GM21515 (cell line): ENCODE data around the gene CD48.
"Not testable (repeated sequence)": the region's sequence is repeated elsewhere in the genome, so short reads cannot be mapped to it uniquely, and the experiment has no call there.

Experiments
- ATAC-seq: cut with Tn5 transposase; IDR thresholded peaks from one replicate; pipeline ENCODE4 v1.9.1; 2021; ENCODE audit not compliant: unreplicated experiment

Gene CD48

GRCh38 chr1:160742428-160743127 is 31.0 kb upstream of the CD48 start:
- no peak for ATAC-seq

DNA sequence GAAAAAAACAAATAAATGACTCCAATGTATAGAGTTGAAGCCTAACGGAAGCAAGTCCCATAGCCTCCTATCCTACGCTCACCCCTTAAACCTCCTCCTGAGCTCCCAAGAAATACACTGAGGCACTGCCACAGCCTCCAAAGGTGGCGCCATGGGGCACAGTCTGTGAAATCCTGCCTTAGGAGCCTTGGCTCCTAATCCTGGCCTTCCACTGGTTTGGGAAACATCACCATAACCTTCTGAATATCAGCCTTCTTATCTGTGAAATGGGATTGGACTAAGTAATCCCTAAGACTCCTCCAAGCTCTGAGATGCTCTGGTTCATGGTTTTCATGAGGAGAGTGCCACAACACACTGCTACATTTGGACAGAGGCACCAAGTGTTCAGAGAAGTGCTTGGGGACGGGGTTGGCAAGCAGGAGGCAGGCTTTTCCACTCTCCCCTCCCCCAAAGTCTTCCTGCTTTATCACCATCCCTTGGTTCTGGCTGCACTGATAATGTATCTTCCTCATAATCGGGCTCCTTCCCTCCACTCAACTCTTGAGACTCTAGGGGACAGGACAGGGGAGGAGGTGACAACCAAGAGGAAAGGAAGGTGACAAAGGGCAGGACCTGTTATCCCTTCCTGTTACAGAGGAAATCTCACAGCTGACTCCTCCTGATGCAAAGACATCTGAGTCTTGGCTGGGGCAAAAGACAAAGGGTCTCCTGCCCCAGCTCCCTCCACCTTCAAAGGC is 30.2 kb upstream of the CD48 start:
- ATAC-seq: no peak

GRCh38 chr1:160741092-160741501 is 29.5 kb upstream of the CD48 start:
- ATAC-seq: no peak

GRCh38 chr1:160740133-160740688 is 28.6 kb upstream of the CD48 start:
- ATAC-seq: no peak

GRCh38 chr1:160739098-160739511 is 27.5 kb upstream of the CD48 start, which contains the start of gene SLAMF7:
Gene SLAMF7, plus strand, starts transcription at chr1:160739247. Its CDS starts 55 bp downstream, at chr1:160739302.
- no peak for ATAC-seq

DNA sequence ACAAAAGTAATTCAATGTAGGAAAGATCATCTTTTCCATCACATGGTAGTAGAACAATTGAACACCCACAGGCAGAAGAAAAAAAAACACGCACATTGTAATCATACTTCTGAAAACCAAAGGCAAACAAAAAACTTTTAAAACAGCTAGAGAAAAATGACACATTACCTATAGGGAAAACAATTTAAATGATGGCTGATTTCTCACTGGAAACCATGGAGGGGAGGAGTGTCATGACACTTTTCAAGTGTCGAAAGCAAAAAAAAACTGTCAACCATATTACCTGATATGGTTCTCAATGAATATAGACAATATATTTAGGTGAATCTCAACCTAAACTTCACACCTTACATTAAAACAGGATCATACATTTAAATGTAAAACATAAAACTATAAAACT is 26.6 kb upstream of the CD48 start:
- ATAC-seq: no peak

DNA sequence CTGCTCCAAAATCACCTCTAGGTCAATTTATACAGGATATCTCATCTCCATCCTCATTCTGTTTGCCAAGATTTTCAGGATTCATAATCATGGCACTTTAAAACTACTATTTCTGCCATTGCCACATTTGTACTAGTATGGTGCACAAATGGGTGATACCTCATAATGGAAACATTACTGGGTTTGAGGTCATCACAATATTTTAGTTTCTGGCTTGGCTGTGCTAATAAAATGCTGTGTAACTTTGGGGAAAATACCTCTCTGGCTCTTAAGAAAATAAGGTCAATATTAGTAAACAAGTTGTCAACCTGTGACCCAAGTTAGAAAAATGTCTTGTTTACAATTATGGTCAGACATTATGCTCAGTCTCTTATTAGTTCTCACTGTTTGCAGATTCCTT is 22.7 kb upstream of the CD48 start:
- no peak for ATAC-seq

- no peak for ATAC-seq
These were observed 22.3 kb upstream of the CD48 start for GRCh38 chr1:160733898-160734297.

GRCh38 chr1:160731990-160732389 is 20.4 kb upstream of the CD48 start:
- ATAC-seq: no peak

- not testable (repeated sequence) for ATAC-seq
These were observed 19.9 kb upstream of the CD48 start for GRCh38 chr1:160731564-160731963.

DNA sequence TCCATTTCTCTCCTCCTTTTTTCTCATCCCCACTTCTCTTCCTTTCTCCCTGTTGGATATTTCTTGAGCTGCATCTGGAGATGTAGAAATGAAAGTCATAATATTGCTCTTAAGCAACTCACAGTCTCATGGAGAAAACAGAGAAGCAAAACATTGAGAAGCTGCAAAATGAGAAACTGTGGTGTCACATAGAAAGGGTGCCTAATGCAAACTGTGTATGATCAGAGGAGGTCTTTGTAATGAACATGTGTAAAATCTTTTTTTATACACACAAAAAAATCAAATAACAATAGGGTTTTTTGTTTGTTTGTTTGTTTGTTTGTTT is 15.7 kb upstream of the CD48 start:
- no peak for ATAC-seq

DNA sequence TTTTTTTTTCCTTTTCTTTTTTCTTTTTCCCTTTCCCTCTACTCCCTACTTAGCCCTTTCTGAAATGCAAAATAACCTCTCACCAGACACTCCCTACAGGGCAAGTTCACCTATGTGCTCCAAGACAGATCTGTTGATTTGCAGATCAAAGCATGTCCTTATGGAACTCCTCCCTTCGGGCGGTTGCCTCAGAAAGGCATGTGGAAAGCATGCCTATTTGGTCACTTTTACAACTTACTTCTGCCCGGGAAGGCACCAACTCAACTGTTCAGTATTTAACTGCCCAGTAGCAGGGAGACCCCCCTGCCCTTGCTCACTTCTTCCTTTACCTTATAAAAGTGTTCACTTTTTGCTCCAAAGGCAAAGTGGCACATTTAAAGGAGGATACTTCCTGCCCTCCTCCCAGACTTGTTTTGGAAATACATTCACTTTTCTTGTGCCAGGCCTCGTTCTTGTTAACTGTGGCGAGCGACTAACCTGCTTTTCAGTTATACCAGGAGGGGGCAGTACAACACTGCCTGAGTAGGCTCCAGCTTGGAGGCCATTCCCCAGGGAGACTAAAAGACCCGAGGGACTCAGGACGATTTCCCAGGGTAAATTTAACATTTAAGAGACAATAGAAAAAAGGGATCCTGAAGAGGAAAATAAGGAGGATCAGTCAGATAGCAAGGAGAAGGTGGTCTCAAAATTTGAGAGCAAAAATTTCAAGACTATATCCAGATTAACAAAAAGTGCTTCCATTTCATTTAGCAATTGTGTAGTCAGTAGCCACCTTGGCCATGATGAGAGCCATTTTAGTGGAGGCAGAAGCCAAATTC is 15.1 kb upstream of the CD48 start:
- ATAC-seq: peak; percentile 60

- ATAC-seq: no peak
These were observed 14.5 kb upstream of the CD48 start for GRCh38 chr1:160726114-160726497.

GRCh38 chr1:160724465-160725242 is 13.0 kb upstream of the CD48 start:
- no peak for ATAC-seq

GRCh38 chr1:160723332-160723731 is 11.7 kb upstream of the CD48 start:
- no peak for ATAC-seq

DNA sequence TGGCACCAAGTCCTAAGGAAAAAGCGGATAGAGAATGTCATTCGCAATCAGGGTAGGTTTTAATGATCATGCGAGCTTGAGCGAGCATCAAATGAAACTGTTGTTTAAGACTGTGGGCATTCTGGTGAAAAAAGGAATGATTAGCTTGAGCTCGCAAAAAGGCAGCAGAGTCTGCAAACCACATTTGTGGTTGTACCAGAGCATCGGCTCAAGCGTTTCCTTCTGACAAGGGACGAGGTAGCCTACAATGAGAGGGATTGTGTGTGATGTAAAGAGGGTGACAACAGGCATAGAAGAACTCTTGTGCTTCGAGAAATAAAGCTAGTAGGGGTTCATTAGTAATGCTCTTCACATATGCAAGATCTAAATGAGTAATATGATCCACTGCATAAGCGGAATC is 11.1 kb upstream of the CD48 start:
- ATAC-seq: no peak

DNA sequence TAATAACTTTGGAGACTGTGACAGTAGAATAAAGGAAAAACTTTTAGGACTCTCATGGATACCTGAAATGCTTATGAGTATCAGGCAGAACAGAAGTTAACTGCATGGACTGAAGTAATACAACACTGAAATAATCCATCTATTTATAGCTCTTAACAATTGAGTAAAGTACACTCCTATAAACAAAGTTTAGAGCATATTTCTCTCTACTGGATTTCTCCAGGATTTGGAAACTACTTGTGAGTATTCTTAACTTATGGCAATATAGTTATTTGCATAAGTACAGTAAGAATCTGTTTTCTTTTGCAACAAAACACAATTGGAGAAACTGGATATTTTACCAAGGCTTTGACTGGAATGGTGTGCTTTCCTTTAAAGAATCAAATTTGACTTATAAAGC is 9.9 kb upstream of the CD48 start:
- ATAC-seq: no peak

DNA sequence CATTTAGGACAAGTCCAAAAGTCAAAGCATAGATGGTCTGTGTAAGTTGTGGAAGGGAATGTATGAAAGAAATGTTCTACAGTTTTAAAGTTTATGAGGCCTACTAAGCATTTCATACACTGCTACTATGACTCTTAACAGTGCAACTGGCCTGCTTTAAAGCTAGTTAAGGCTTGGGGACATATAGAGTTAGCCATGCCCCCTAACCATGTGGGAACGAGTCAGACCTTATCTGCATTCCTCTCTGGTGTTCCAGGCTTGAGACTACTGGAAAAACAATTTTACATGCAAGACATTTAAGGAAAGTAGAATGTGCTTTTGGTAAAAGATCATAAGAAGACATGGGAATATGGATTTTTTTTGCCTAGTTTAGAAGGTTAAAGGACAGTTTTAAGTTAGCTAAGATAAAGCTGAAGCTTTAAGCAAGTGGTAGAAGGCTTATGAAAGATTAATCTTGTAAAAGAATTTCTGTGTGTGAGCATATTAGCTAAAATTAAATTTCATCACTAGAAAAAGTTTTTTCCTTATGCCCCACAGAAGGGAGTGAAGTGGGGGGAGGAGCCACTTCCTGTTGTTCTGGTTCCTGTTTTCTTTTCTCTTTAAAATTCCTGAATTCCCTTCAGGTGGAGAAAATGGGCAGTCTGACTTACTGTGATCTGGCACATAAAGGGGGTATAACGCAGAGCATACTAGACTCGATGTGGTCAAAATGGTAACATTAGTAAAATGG is 8.9 kb upstream of the CD48 start:
- no peak for ATAC-seq

DNA sequence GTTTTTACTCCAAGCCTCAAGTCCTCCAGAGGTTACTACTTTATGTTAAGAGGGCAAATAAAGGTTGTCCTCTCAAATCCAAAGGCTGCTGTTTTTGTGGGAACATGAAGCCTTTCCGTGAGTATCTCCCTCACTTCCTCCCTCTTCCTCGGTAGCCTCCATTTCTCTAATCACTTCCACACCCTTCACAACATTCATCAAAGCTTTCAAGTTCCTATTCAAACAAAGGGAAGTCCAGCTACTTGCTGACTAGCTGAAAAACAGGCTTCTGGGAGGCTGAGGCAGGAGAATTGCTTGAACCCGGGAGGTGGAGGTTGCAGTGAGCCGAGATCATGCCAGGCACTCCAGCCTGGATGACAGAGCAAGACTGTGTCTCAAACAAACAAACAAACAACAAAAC is 6.6 kb upstream of the CD48 start:
- no peak for ATAC-seq

GRCh38 chr1:160717306-160717705 is 5.7 kb upstream of the CD48 start:
- no peak for ATAC-seq
